A549 (cell line): ENCODE data around the gene ADARB2. TPM values are rescaled to one million over a fixed set of nuclear protein-coding genes. Genes with fewer than 3 reads are reported as not detected.

Source experiments
- ATAC-seq, 2 experiments: fragments of 200-7000 bp in 1 of 2; fragments of >200 bp in 1 of 2; cut with Nextera tagmentation in 1 of 2; cut with Tn5 transposase in 1 of 2; 3 replicates each; pipeline versions ENCODE4 v1.8.0 to v1.9.1; 2018 to 2020; ENCODE audit warnings: mild to moderate bottlenecking in 1 of 2, moderate library complexity in 1 of 2
- CTCF ChIA-PET: fragments of 300-600 bp; sonication (Branson Sonifier 250); formaldehyde crosslinking; extraction: SDS; loops from one replicate; lab custom pipeline; 2021; ENCODE audit warnings: antibody characterized with exemption, inconsistent platforms; lab: Yijun Ruan, JAX
- POLR2A ChIA-PET: fragments of 350-600 bp; formaldehyde crosslinking; extraction: SDS; loops from one replicate; lab custom pipeline; 2021; ENCODE audit warnings: antibody characterized with exemption, inconsistent platforms; lab: Yijun Ruan, JAX
- DNase-seq, 2 experiments: peaks; one replicate each; pipeline versions ENCODE4 v3.0.0 to v3.0.0-alpha.2; 2011 to 2016; ENCODE audit warnings: low read depth in 1 of 2, low spot score in 1 of 2
- FAIRE-seq: peaks from 2 replicates; lab custom pipeline; 2011; peaks lifted over from hg19 to GRCh38; lab: Jason Lieb, UNC
- H3K27ac ChIP-seq, 2 experiments: fragments of >200 bp; sonication (Bioruptor Twin); formaldehyde crosslinking; 3 replicates each; pipeline ENCODE4 v1.5.1; 2016 to 2017
- H3K4me1 ChIP-seq: fragments of >200 bp; sonication (Bioruptor Twin); formaldehyde crosslinking; 3 replicates; pipeline ENCODE4 v1.6.1; 2016
- H3K4me2 ChIP-seq: fragments of >200 bp; sonication (Bioruptor Twin); formaldehyde crosslinking; 3 replicates; pipeline ENCODE4 v1.6.1; 2016
- H3K4me3 ChIP-seq: fragments of >200 bp; sonication (Bioruptor Twin); formaldehyde crosslinking; 3 replicates; pipeline ENCODE4 v1.5.1; 2016
- H3K9me3 ChIP-seq: fragments of >200 bp; sonication (Bioruptor Twin); formaldehyde crosslinking; 3 replicates; pipeline ENCODE4 v1.6.1; 2016
- ATOH8 ChIP-seq: fragments of 250-450 bp; sonication (Bioruptor Pico); IDR thresholded peaks from 2 replicates; pipeline ENCODE4 v1.5.0; 2020; ENCODE audit warnings: low read depth, mild to moderate bottlenecking, moderate library complexity
- CBX2 ChIP-seq: fragments of 200-600 bp; sonication (generic); IDR thresholded peaks from 2 replicates; pipeline ENCODE4 v1.6.1; 2016; ENCODE audit warnings: low read depth, mild to moderate bottlenecking, borderline replicate concordance
- CBX8 ChIP-seq: fragments of 200-600 bp; sonication (generic); IDR thresholded peaks from 2 replicates; pipeline ENCODE4 v1.6.1; 2016
- CEBPB ChIP-seq, 2 experiments: fragments of >200 bp in 1 of 2; sonication (Bioruptor Twin) in 1 of 2; formaldehyde crosslinking in 1 of 2; IDR thresholded peaks; 2 replicates each; pipeline ENCODE4 v1.6.1; 2012 to 2016
- CHD2 ChIP-seq: fragments of 150-350 bp; IDR thresholded peaks from 2 replicates; pipeline ENCODE4 v1.6.1; 2014; ENCODE audit warnings: low read length; ENCODE audit not compliant: partially characterized antibody
- CHD4 ChIP-seq: fragments of 200-600 bp; sonication (generic); IDR thresholded peaks from 2 replicates; pipeline ENCODE4 v1.6.1; 2016; ENCODE audit warnings: antibody characterized with exemption, mild to moderate bottlenecking, borderline replicate concordance
- EHMT2 ChIP-seq: fragments of 200-600 bp; sonication (generic); IDR thresholded peaks from 2 replicates; pipeline ENCODE4 v1.6.1; 2016; ENCODE audit warnings: antibody characterized with exemption, low read depth, mild to moderate bottlenecking, moderate library complexity
- ELK1 ChIP-seq: fragments of 150-350 bp; IDR thresholded peaks from 2 replicates; pipeline ENCODE4 v1.6.1; 2014; ENCODE audit warnings: low read depth, mild to moderate bottlenecking, low read length
- EP300 ChIP-seq, 2 experiments: fragments of >200 bp; sonication (Bioruptor Twin); formaldehyde crosslinking; IDR thresholded peaks; 2 replicates in 1 of 2; 3 replicates in 1 of 2; pipeline ENCODE4 v1.6.1; 2016 to 2017
- ESRRA ChIP-seq: fragments of 150-350 bp; IDR thresholded peaks from 2 replicates; pipeline ENCODE4 v1.6.1; 2014; ENCODE audit warnings: mild to moderate bottlenecking, low read length, borderline replicate concordance
- FOSB ChIP-seq: fragments of 250-450 bp; sonication (Bioruptor Pico); IDR thresholded peaks from 2 replicates; pipeline ENCODE4 v1.5.0; 2020; ENCODE audit warnings: mild to moderate bottlenecking, moderate library complexity
- FOSL2 ChIP-seq, 2 experiments: fragments of 450-650 bp in 1 of 2; fragments of >200 bp in 1 of 2; sonication (Bioruptor Twin) in 1 of 2; formaldehyde crosslinking; IDR thresholded peaks; 2 replicates each; pipeline versions ENCODE4 v1.5.0 to v1.6.1; 2016 to 2020; ENCODE audit warnings: mild to moderate bottlenecking in 1 of 2, moderate library complexity in 1 of 2
- GATA3 ChIP-seq: IDR thresholded peaks from 2 replicates; pipeline ENCODE4 v1.6.1; 2012; ENCODE audit warnings: borderline replicate concordance
- HOXA7 ChIP-seq: fragments of 250-450 bp; sonication (Bioruptor Pico); IDR thresholded peaks from 2 replicates; pipeline ENCODE4 v1.5.0; 2020; ENCODE audit warnings: mild to moderate bottlenecking, moderate library complexity
- HOXB13 ChIP-seq: fragments of 250-450 bp; sonication (Bioruptor Pico); IDR thresholded peaks from 2 replicates; pipeline ENCODE4 v1.5.0; 2020; ENCODE audit warnings: low read depth, mild to moderate bottlenecking, moderate library complexity
- HOXB5 ChIP-seq: fragments of 250-450 bp; sonication (Bioruptor Pico); IDR thresholded peaks from 2 replicates; pipeline ENCODE4 v1.5.0; 2020; ENCODE audit warnings: mild to moderate bottlenecking, moderate library complexity
- JUNB ChIP-seq: fragments of >200 bp; sonication (Bioruptor Twin); formaldehyde crosslinking; IDR thresholded peaks from 2 replicates; pipeline ENCODE4 v1.6.1; 2016
- KDM1A ChIP-seq: fragments of 200-600 bp; sonication (generic); IDR thresholded peaks from 2 replicates; pipeline ENCODE4 v1.6.1; 2016; ENCODE audit warnings: low read depth, mild to moderate bottlenecking
- KDM5A ChIP-seq: fragments of 200-600 bp; sonication (generic); IDR thresholded peaks from 2 replicates; pipeline ENCODE4 v1.6.1; 2016; ENCODE audit warnings: antibody characterized with exemption, mild to moderate bottlenecking
- MAFK ChIP-seq: fragments of 450-650 bp; IDR thresholded peaks from 2 replicates; pipeline ENCODE4 v1.6.1; 2014; ENCODE audit not compliant: partially characterized antibody
- MAX ChIP-seq: IDR thresholded peaks from 2 replicates; pipeline ENCODE4 v1.6.1; 2012
- MAZ ChIP-seq: fragments of 150-350 bp; IDR thresholded peaks from 2 replicates; pipeline ENCODE4 v1.6.1; 2014; ENCODE audit warnings: antibody characterized with exemption, low read depth, low read length, borderline replicate concordance
- MYC ChIP-seq: IDR thresholded peaks from 2 replicates; pipeline ENCODE4 v1.6.1; 2012; ENCODE audit warnings: mild to moderate bottlenecking, inconsistent platforms, low read length, improper control_type of control experiment, borderline replicate concordance
- NR3C1 ChIP-seq: fragments of >200 bp; sonication (Bioruptor Twin); formaldehyde crosslinking; IDR thresholded peaks from 3 replicates; pipeline ENCODE4 v1.6.1; 2017
- PHF8 ChIP-seq: fragments of 200-600 bp; sonication (generic); IDR thresholded peaks from 2 replicates; pipeline ENCODE4 v1.6.1; 2016; ENCODE audit warnings: low read depth, mild to moderate bottlenecking, antibody characterized with exemption, moderate library complexity, borderline replicate concordance
- RFX5 ChIP-seq: fragments of 450-650 bp; IDR thresholded peaks from 2 replicates; pipeline ENCODE4 v1.7.1; 2014; ENCODE audit warnings: antibody characterized with exemption, mild to moderate bottlenecking, moderate library complexity
- RNF2 ChIP-seq: fragments of 200-600 bp; sonication (generic); IDR thresholded peaks from 2 replicates; pipeline ENCODE4 v1.6.1; 2016; ENCODE audit warnings: low read depth, mild to moderate bottlenecking, antibody characterized with exemption, moderate library complexity, borderline replicate concordance
- SREBF2 ChIP-seq: fragments of 450-650 bp; IDR thresholded peaks from 2 replicates; pipeline ENCODE4 v1.6.1; 2014; ENCODE audit warnings: mild to moderate bottlenecking, moderate library complexity
- ZNF302 ChIP-seq: fragments of 250-450 bp; sonication (Bioruptor Pico); IDR thresholded peaks from 2 replicates; pipeline ENCODE4 v1.9.0; 2021; ENCODE audit warnings: inconsistent platforms, mild to moderate bottlenecking, moderate library complexity
- ZSCAN20 ChIP-seq: fragments of 250-450 bp; sonication (Bioruptor Pico); IDR thresholded peaks from 2 replicates; pipeline ENCODE4 v1.8.0; 2022; ENCODE audit warnings: mild to moderate bottlenecking, moderate library complexity
- WGBS: methylation state at CpG from one replicate; pipeline ENCODE4 v1.1.6; 2017; ENCODE audit errors: missing lambda C conversion rate; 5-methylcytosine and 5-hydroxymethylcytosine counted together
- polyA plus RNA-seq, 4 experiments: library from polyadenylated mRNA; depleted of rRNA in 3 of 4; stranded (reverse); fragments of >200 nt; fragmentation: RNase III in 1 of 4; extraction: RNeasy Plus Mini Kit Qiagen cat#74134 plus additional on column Dnase treatment in 1 of 4; gene quantifications; 2 replicates in 3 of 4; 3 replicates in 1 of 4; pipeline ENCODE4 v1.2.3, GENCODE V29; 2011 to 2017
- TF ChIP-seq, protein P1 (sequence below): IDR thresholded peaks from 2 replicates; pipeline ENCODE4 v1.6.1; 2012; ENCODE audit warnings: low read depth, borderline replicate concordance

The ADARB2 gene
- polyA plus RNA-seq, 2 of the 4 experiments (the other 2 are of a cell fraction): not detected

DNA sequence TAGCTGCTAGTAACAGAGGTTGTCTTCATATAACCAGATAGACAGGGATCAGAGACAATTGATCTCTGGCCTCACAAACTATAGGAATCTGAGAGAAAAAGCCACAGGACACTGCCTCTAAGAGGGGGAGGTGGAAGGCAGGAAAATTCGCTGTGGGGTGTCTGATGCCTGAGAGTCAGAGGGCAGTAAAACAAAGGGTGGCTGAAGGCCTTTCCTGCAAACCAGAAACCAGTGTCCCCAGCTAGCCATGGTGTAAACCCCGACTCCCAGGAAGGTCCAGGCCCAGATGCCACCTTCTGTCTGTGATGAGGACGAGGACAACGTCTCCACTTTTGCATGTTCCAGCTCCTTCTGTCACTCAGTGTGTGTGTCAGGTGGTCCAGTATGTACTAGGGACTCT is 215.1 kb downstream of the ADARB2 start (continued):
- no peak for TF ChIP-seq ATOH8 (CRISPR knock-in tag)
- TF ChIP-seq KDM1A: no peak
- no peak for TF ChIP-seq FOSB (CRISPR knock-in tag)
- no peak for TF ChIP-seq ZSCAN20 (CRISPR knock-in tag)
- no peak for TF ChIP-seq HOXB13 (CRISPR knock-in tag)
- no peak for TF ChIP-seq GATA3
- no peak for TF ChIP-seq RFX5
- no peak for TF ChIP-seq MYC
- no peak for TF ChIP-seq CHD2
- TF ChIP-seq, all 56 proteins: peak for 0

- WGBS: 28% methylated on average over 6 of the region's 6 CpGs
- ATAC-seq (no peak), FAIRE-seq (no peak)
- H3K4me3 ChIP-seq: no peak overlapping the region
- H3K27ac ChIP-seq: no peak overlapping the region
- TF ChIP-seq HOXA7 (CRISPR knock-in tag) (no peak), ZNF302 (CRISPR knock-in tag) (no peak), HOXB13 (CRISPR knock-in tag) (no peak), CBX2 (no peak), PHF8 (no peak), KDM5A (no peak), EHMT2 (no peak), MAZ (no peak), ESRRA (no peak), NR3C1 (no peak), JUNB (no peak)
- TF ChIP-seq, protein P1, sequence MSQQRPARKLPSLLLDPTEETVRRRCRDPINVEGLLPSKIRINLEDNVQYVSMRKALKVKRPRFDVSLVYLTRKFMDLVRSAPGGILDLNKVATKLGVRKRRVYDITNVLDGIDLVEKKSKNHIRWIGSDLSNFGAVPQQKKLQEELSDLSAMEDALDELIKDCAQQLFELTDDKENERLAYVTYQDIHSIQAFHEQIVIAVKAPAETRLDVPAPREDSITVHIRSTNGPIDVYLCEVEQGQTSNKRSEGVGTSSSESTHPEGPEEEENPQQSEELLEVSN: no peak
- TF ChIP-seq, all 56 proteins: peak for 0
- no peak for DNase-seq
- no peaks in the 10 kb centered on the region for H3K4me1 ChIP-seq
- no peaks in the 10 kb centered on the region for H3K9me3 ChIP-seq
- ChIA-PET POLR2A (no interaction called here), CTCF (no interaction called here)
- H3K4me2 ChIP-seq: no peak overlapping the region
These were observed 215.6 kb downstream of the ADARB2 start for GRCh38 chr10:1521741-1522140.

- CTCF ChIA-PET: no interaction called here
These were observed 216.3 kb downstream of the ADARB2 start for GRCh38 chr10:1520909-1521565.

More at GRCh38 chr10:1520909-1521565, 216.3 kb downstream of the ADARB2 start:
- Histone ChIP-seq H3K9me3 (no peaks in the 10 kb centered on the region), H3K4me3 (no peak overlapping the region), H3K4me2 (no peak overlapping the region), H3K27ac (no peak overlapping the region), H3K4me1 (no peaks in the 10 kb centered on the region)
- no peak for DNase-seq
- 20% methylated on average over 14 of the region's 14 CpGs for WGBS
- no peak for FAIRE-seq
- POLR2A ChIA-PET: no interaction called here
- TF ChIP-seq FOSL2 (IDR thresholded peaks at IDR 0.05): no peak
- no peak for TF ChIP-seq FOSL2 (CRISPR knock-in tag; IDR thresholded peaks at IDR 0.05)
- no peak for TF ChIP-seq ELK1
- no peak for TF ChIP-seq MAFK
- TF ChIP-seq MAX: no peak
- TF ChIP-seq PHF8: no peak
- TF ChIP-seq RNF2: no peak
- TF ChIP-seq SREBF2: no peak
- TF ChIP-seq CBX8: no peak
- no peak for TF ChIP-seq ESRRA
- TF ChIP-seq KDM1A: no peak
- no peak for TF ChIP-seq EP300 (IDR thresholded peaks at IDR 0.05)
- no peak for TF ChIP-seq ZSCAN20 (CRISPR knock-in tag)
- no peak for TF ChIP-seq GATA3
- TF ChIP-seq HOXB5 (CRISPR knock-in tag): no peak
- TF ChIP-seq CHD4: no peak
- TF ChIP-seq CEBPB (IDR thresholded peaks at IDR 0.05): no peak
- no peak for TF ChIP-seq EHMT2
- no peak for ATAC-seq
